Stimulated activated CD4-positive, alpha-beta T cell treated with anti-CD3 and anti-CD28 coated beads, Interleukin-2, amount 100 ng/mL, for 48 hours (primary cell): ENCODE results near the gene PLEKHA5.
"Not testable (repeated sequence)": the region's sequence is repeated elsewhere in the genome, so short reads cannot be mapped to it uniquely, and the experiment has no call there.

Experiments used
- DNase-seq, 2 donors: peaks; one replicate each; pipeline ENCODE4 v3.0.0-alpha.2; 2020

Gene PLEKHA5

GRCh38 chr12:19411234-19412204 is 282.0 kb downstream of the PLEKHA5 start:
- DNase-seq, result no peak

GRCh38 chr12:19412844-19413243 is 283.3 kb downstream of the PLEKHA5 start:
- DNase-seq, result no peak

GRCh38 chr12:19413582-19413981 is 284.0 kb downstream of the PLEKHA5 start:
- not testable (repeated sequence) for DNase-seq

- DNase-seq, result no peak
Observed at GRCh38 chr12:19415563-19415962, 286.0 kb downstream of the PLEKHA5 start.

GRCh38 chr12:19419086-19419485 is 289.6 kb downstream of the PLEKHA5 start:
- no peak for DNase-seq

- no peak for DNase-seq
Observed at GRCh38 chr12:19421503-19422282, 292.2 kb downstream of the PLEKHA5 start.

- DNase-seq, result no peak
Observed at GRCh38 chr12:19423166-19423930, 293.8 kb downstream of the PLEKHA5 start.
